ENCODE results near the gene RIT1. TPM values are rescaled to one million over a fixed set of nuclear protein-coding genes. Genes with fewer than 3 reads are reported as not detected.

The RIT1 gene
- total RNA-seq, 2 experiments from 2014 or later, result 19.1 to 21.1 TPM

- no peaks in the 10 kb centered on the region for H3K9me3 Mint-ChIP-seq
- peaks cover 19% of the 10 kb centered on the region for H3K36me3 Mint-ChIP-seq
- peak overlapping the region; percentile 98 for H3K27ac Mint-ChIP-seq
- no peaks in the 10 kb centered on the region for H3K27me3 Mint-ChIP-seq
- peaks cover 71% of the 10 kb centered on the region for H3K4me1 Mint-ChIP-seq (ENCODE audit: low read depth)
- no peak for DNase-seq
- ChIA-PET CTCF (interaction anchor here (0.6 to 2.6 kb wide), 2 partner anchors 45 to 62 kb away, joined by 3 to 16 read pairs; no protein-coding TSS in a partner anchor), POLR2A (interaction anchor here (3.7 kb wide), 1 partner anchor 34 kb away, joined by 44 read pairs; the partner anchor contains the start of gene ARHGEF2)
- intact Hi-C loops (cut with micrococcal nuclease), result loop anchor here (10.0 kb wide), 1 partner anchor 280 kb away; no protein-coding TSS in a partner anchor
- no peak overlapping the region for H3K4me3 Mint-ChIP-seq
These were observed 33.3 kb upstream of the RIT1 start for GRCh38 chr1:155944444-155944799.

- Mint-ChIP-seq H3K9me3 (no peaks in the 10 kb centered on the region), H3K27ac (peak overlapping the region; percentile 50), H3K36me3 (peaks cover 16% of the 10 kb centered on the region), H3K27me3 (no peaks in the 10 kb centered on the region), H3K4me1 (ENCODE audit: low read depth) (peaks cover 71% of the 10 kb centered on the region), H3K4me3 (no peak overlapping the region)
- intact Hi-C loops (cut with micrococcal nuclease), result loop anchor here (10.0 kb wide), 1 partner anchor 282 kb away; no protein-coding TSS in a partner anchor
- ChIA-PET POLR2A (interaction anchor here (0.8 to 1.1 kb wide), 2 partner anchors 8 to 34 kb away, joined by 3 read pairs; partner anchors contain the start of gene KHDC4), CTCF (interaction anchor here (0.6 to 1.4 kb wide), 2 partner anchors 21 to 47 kb away, joined by 3 to 8 read pairs; no protein-coding TSS in a partner anchor)
- no peak for DNase-seq
These were observed 31.5 kb upstream of the RIT1 start for GRCh38 chr1:155942578-155943141.

- POLR2A ChIA-PET, result interaction anchor here (1.1 kb wide), 1 partner anchor 35 kb away, joined by 3 read pairs; no protein-coding TSS in a partner anchor
- CTCF ChIA-PET, result interaction anchor here (0.6 kb wide), 1 partner anchor 20 kb away, joined by 3 read pairs; no protein-coding TSS in a partner anchor
- Mint-ChIP-seq H3K4me3 (no peak overlapping the region), H3K27ac (peak overlapping the region; percentile 68), H3K4me1 (ENCODE audit: low read depth) (peaks cover 66% of the 10 kb centered on the region), H3K9me3 (no peaks in the 10 kb centered on the region), H3K36me3 (peaks cover 11% of the 10 kb centered on the region), H3K27me3 (no peaks in the 10 kb centered on the region)
- intact Hi-C loops (cut with micrococcal nuclease), result loop anchor here (10.0 kb wide), 1 partner anchor 283 kb away; no protein-coding TSS in a partner anchor
- no peak for DNase-seq
These were observed 30.8 kb upstream of the RIT1 start for GRCh38 chr1:155941845-155942531.

- intact Hi-C loops (cut with micrococcal nuclease), result loop anchor here (10.0 kb wide), 1 partner anchor 284 kb away; no protein-coding TSS in a partner anchor
- no peaks in the 10 kb centered on the region for H3K27me3 Mint-ChIP-seq
- POLR2A ChIA-PET, result interaction anchor here (0.5 to 4.1 kb wide), 4 partner anchors 15 to 276 kb away, joined by 3 to 24 read pairs (median 4); partner anchors contain the start of gene ARHGEF2
- CTCF ChIA-PET, result interaction anchor here (1.2 to 5.6 kb wide), 3 partner anchors 36 to 49 kb away, joined by 5 to 92 read pairs (median 29); partner anchors contain the start of gene ARHGEF2
- peaks cover 58% of the 10 kb centered on the region for H3K4me1 Mint-ChIP-seq (ENCODE audit: low read depth)
- peaks cover 4% of the 10 kb centered on the region for H3K36me3 Mint-ChIP-seq
- H3K27ac Mint-ChIP-seq, result peak within 1 kb of the TSS; percentile 68
- H3K4me3 Mint-ChIP-seq, result no peak within 1 kb of the TSS
- H3K9me3 Mint-ChIP-seq, result no peaks in the 10 kb centered on the region
- DNase-seq, result peak; percentile 14
These were observed 30.1 kb upstream of the RIT1 start, which contains the start of gene RXFP4 for GRCh38 chr1:155940993-155941844. TSS of gene RXFP4 (plus strand) at chr1:155941638. CDS start at chr1:155941710, 72 bp downstream.

- Mint-ChIP-seq H3K36me3 (no peaks in the 10 kb centered on the region), H3K9me3 (no peaks in the 10 kb centered on the region), H3K4me3 (no peak overlapping the region), H3K4me1 (ENCODE audit: low read depth) (peaks cover 55% of the 10 kb centered on the region), H3K27ac (peak overlapping the region; percentile 68), H3K27me3 (no peaks in the 10 kb centered on the region)
- ChIA-PET CTCF (interaction anchor here (1.2 to 5.6 kb wide), 3 partner anchors 37 to 50 kb away, joined by 5 to 92 read pairs (median 29); partner anchors contain the start of gene ARHGEF2), POLR2A (interaction anchor here (0.5 to 4.1 kb wide), 3 partner anchors 37 to 277 kb away, joined by 3 to 24 read pairs (median 3); partner anchors contain the start of gene ARHGEF2)
- DNase-seq, result peak; percentile 16
- intact Hi-C loops (cut with micrococcal nuclease), result loop anchor here (10.0 kb wide), 1 partner anchor 284 kb away; no protein-coding TSS in a partner anchor
These were observed 29.4 kb upstream of the RIT1 start for GRCh38 chr1:155940482-155940992.

GRCh38 chr1:155938220-155938627 is 27.1 kb upstream of the RIT1 start:
- ChIA-PET CTCF (interaction anchor here (0.5 to 5.6 kb wide), 23 partner anchors 8 to 128 kb away, joined by 3 to 92 read pairs (median 5); partner anchors contain the start of gene ARHGEF2), POLR2A (interaction anchor here (4.1 kb wide), 1 partner anchor 40 kb away, joined by 24 read pairs; the partner anchor contains the start of gene ARHGEF2)
- DNase-seq, result peak; percentile 39
- peak overlapping the region; percentile 30 for H3K27ac Mint-ChIP-seq
- no peaks in the 10 kb centered on the region for H3K36me3 Mint-ChIP-seq
- H3K4me3 Mint-ChIP-seq, result peak overlapping the region; percentile 0
- intact Hi-C loops (cut with micrococcal nuclease), result loop anchor here (1.0 kb wide), 3 partner anchors 8 to 128 kb away; no protein-coding TSS in a partner anchor
- H3K27me3 Mint-ChIP-seq, result no peaks in the 10 kb centered on the region
- H3K4me1 Mint-ChIP-seq (ENCODE audit: low read depth), result peaks cover 42% of the 10 kb centered on the region
- H3K9me3 Mint-ChIP-seq, result no peaks in the 10 kb centered on the region

- Mint-ChIP-seq H3K9me3 (no peaks in the 10 kb centered on the region), H3K36me3 (peaks cover 22% of the 10 kb centered on the region), H3K27ac (no peak overlapping the region), H3K27me3 (no peaks in the 10 kb centered on the region), H3K4me3 (no peak overlapping the region), H3K4me1 (ENCODE audit: low read depth) (peaks cover 40% of the 10 kb centered on the region)
- DNase-seq, result peak; percentile 20
- intact Hi-C loops (cut with micrococcal nuclease), result loop anchor here (1.0 to 5.0 kb wide), 6 partner anchors 11 to 402 kb away; partner anchors contain the start of genes CCT3, LAMTOR2, RIT1 and TSACC
- POLR2A ChIA-PET, result interaction anchor here (0.7 to 3.7 kb wide), 11 partner anchors 9 to 75 kb away, joined by 3 to 32 read pairs (median 4); partner anchors contain the start of genes ARHGEF2 and SYT11
- CTCF ChIA-PET, result interaction anchor here (0.7 to 6.7 kb wide), 4 partner anchors 11 to 55 kb away, joined by 3 to 77 read pairs (median 40); partner anchors contain the start of gene ARHGEF2
These were observed 23.9 kb upstream of the RIT1 start for GRCh38 chr1:155934936-155935590.

- POLR2A ChIA-PET, result interaction anchor here (0.6 to 3.7 kb wide), 19 partner anchors 9 to 348 kb away, joined by 3 to 32 read pairs (median 4); partner anchors contain the start of genes ARHGEF2, SMG5 and SYT11
- H3K36me3 Mint-ChIP-seq, result peaks cover 25% of the 10 kb centered on the region
- no peak within 1 kb of the TSS for H3K27ac Mint-ChIP-seq
- CTCF ChIA-PET, result interaction anchor here (0.7 to 6.7 kb wide), 7 partner anchors 11 to 132 kb away, joined by 3 to 77 read pairs (median 4); partner anchors contain the start of gene ARHGEF2
- H3K4me1 Mint-ChIP-seq (ENCODE audit: low read depth), result peaks cover 42% of the 10 kb centered on the region
- no peaks in the 10 kb centered on the region for H3K27me3 Mint-ChIP-seq
- DNase-seq, result peak; percentile 97
- no peaks in the 10 kb centered on the region for H3K9me3 Mint-ChIP-seq
- H3K4me3 Mint-ChIP-seq, result no peak within 1 kb of the TSS
- intact Hi-C loops (cut with micrococcal nuclease), result loop anchor here (1.0 to 5.0 kb wide), 6 partner anchors 12 to 403 kb away; partner anchors contain the start of genes CCT3, LAMTOR2, RIT1 and TSACC
These were observed 23.2 kb upstream of the RIT1 start, which contains the start of gene KHDC4 for GRCh38 chr1:155934097-155934935. TSS of gene KHDC4 (minus strand) at chr1:155934413. CDS start at chr1:155934373, 40 bp downstream.

GRCh38 chr1:155933591-155934096 is 22.5 kb upstream of the RIT1 start:
- H3K36me3 Mint-ChIP-seq, result peaks cover 30% of the 10 kb centered on the region
- intact Hi-C loops (cut with micrococcal nuclease), result loop anchor here (1.0 to 5.0 kb wide), 6 partner anchors 13 to 404 kb away; partner anchors contain the start of genes CCT3, LAMTOR2, RIT1 and TSACC
- no peak overlapping the region for H3K27ac Mint-ChIP-seq
- no peaks in the 10 kb centered on the region for H3K9me3 Mint-ChIP-seq
- H3K27me3 Mint-ChIP-seq, result no peaks in the 10 kb centered on the region
- POLR2A ChIA-PET, result interaction anchor here (0.6 to 3.7 kb wide), 14 partner anchors 9 to 164 kb away, joined by 3 to 32 read pairs (median 4); partner anchors contain the start of genes ARHGEF2 and SYT11
- peaks cover 46% of the 10 kb centered on the region for H3K4me1 Mint-ChIP-seq (ENCODE audit: low read depth)
- CTCF ChIA-PET, result interaction anchor here (0.9 to 6.7 kb wide), 7 partner anchors 12 to 133 kb away, joined by 3 to 77 read pairs (median 4); partner anchors contain the start of gene ARHGEF2
- H3K4me3 Mint-ChIP-seq, result no peak overlapping the region
- DNase-seq, result peak; percentile 31
